Prostate gland (tissue), 2 donors: ENCODE data around the gene DYNC1H1.

Source experiments
- CTCF ChIP-seq, 4 experiments: fragments of 200-600 bp in 2 of 4; fragments of 450-650 bp in 2 of 4; sonication (generic) in 2 of 4; IDR thresholded peaks; 1 replicate in 3 of 4; 2 replicates in 1 of 4; pipeline ENCODE4 v1.5.1; 2016 to 2019; ENCODE audit warnings: antibody characterized with exemption in 4 of 4, mild to moderate bottlenecking in 2 of 4, moderate library complexity in 2 of 4
- POLR2AphosphoS5 ChIP-seq: sonication (generic); formaldehyde crosslinking; IDR thresholded peaks from one replicate; pipeline ENCODE4 v1.6.1; 2017; ENCODE audit warnings: antibody characterized with exemption

GRCh38 chr14:101932673-101933072 is 31.7 kb upstream of the DYNC1H1 start:
- no peak for TF ChIP-seq CTCF (IDR thresholded peaks at IDR 0.05)
- no peak for TF ChIP-seq POLR2AphosphoS5
